ENCODE results near the gene CHCHD2. TPM values are rescaled to one million over a fixed set of nuclear protein-coding genes. Genes with fewer than 3 reads are reported as not detected.

Gene CHCHD2
- total and polyA plus RNA-seq, 2 of the 13 experiments (the other 11 are each of a cell fraction or from before 2014, with no cell fraction given), result 330 to 572 TPM

GRCh38 chr7:56106108-56107073, at the start of gene CHCHD2 (continued):
- TF ChIP-seq, protein P1, sequence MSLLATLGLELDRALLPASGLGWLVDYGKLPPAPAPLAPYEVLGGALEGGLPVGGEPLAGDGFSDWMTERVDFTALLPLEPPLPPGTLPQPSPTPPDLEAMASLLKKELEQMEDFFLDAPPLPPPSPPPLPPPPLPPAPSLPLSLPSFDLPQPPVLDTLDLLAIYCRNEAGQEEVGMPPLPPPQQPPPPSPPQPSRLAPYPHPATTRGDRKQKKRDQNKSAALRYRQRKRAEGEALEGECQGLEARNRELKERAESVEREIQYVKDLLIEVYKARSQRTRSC (CRISPR knock-in tag; IDR thresholded peaks at IDR 0.05; ENCODE audit: low read depth), result no peak
- TF ChIP-seq ZNF142 (CRISPR knock-in tag; IDR thresholded peaks at IDR 0.05) (peak; percentile 79), ZNF407 (CRISPR knock-in tag; IDR thresholded peaks at IDR 0.05; ENCODE audit: not compliant biosample characterization) (peak; percentile 77), NONO (IDR thresholded peaks at IDR 0.05) (no peak), NONO (CRISPR knock-in tag; conservative IDR thresholded peaks at IDR 0.05) (peak; percentile 92), ZNF782 (CRISPR knock-in tag; IDR thresholded peaks at IDR 0.05; ENCODE audit: borderline replicate concordance) (peak; percentile 66; the same call in 1 of the 2 replicates), TP53 (CRISPR knock-in tag; conservative IDR thresholded peaks at IDR 0.05) (no peak), MAFG (CRISPR knock-in tag; IDR thresholded peaks at IDR 0.05) (no peak), ATF1 (CRISPR knock-in tag; IDR thresholded peaks at IDR 0.05) (peak; percentile 81), TFAP4 (IDR thresholded peaks at IDR 0.05; ENCODE audit: borderline replicate concordance, low read depth) (peak; percentile 37; the same call in 1 of the 2 replicates), NBN (conservative IDR thresholded peaks at IDR 0.05) (no peak)

All from HepG2 (cell line).